ENCODE measurements around the gene NRGN. TPM values are rescaled to one million over a fixed set of nuclear protein-coding genes. Genes with fewer than 3 reads are reported as not detected.

Gene NRGN
- total and polyA plus RNA-seq, 4 donors = 0.51 to 1.7 (median 1.6) TPM; not detected in 1

- H3K9ac ChIP-seq (ENCODE audit: low read depth in 1 of 2, low read length in 2 of 2) = no peak overlapping the region
- WGBS = 84% methylated on average over 2 of the region's 2 CpGs
- H3K9me3 ChIP-seq (ENCODE audit: control insufficient read depth in 4 of 4, low read length in 3 of 4) = no peaks in the 10 kb centered on the region
- peaks cover 0 to 6% (median 1%) of the 10 kb centered on the region in 4 donors for H3K27me3 ChIP-seq (ENCODE audit: control insufficient read depth in 4 of 4, insufficient read depth in 4 of 4, low read length in 3 of 4)
- H3K36me3 ChIP-seq (ENCODE audit: control insufficient read depth in 4 of 4, insufficient read depth in 3 of 4, low read depth in 1 of 4, low read length in 3 of 4) = no peaks in the 10 kb centered on the region
- H3K4me3 ChIP-seq (ENCODE audit: low read depth in 1 of 3, low read length in 3 of 3) = no peak overlapping the region
- no peak for DNase-seq (ENCODE audit: low spot score)
- H3K27ac ChIP-seq (ENCODE audit: low read depth in 1 of 2, low read length in 2 of 2) = no peak overlapping the region
- peaks cover 0 to 7% (median 4%) of the 10 kb centered on the region in 4 donors for H3K4me1 ChIP-seq (ENCODE audit: control insufficient read depth in 4 of 4, insufficient read depth in 4 of 4, low read length in 3 of 4)
- no peak for TF ChIP-seq ZBTB33 (IDR thresholded peaks at IDR 0.05)
- TF ChIP-seq RXRA (IDR thresholded peaks at IDR 0.05) = no peak
- TF ChIP-seq TAF1 (conservative IDR thresholded peaks at IDR 0.05) = no peak
- TF ChIP-seq YY1 (IDR thresholded peaks at IDR 0.05) = no peak
- no peak for TF ChIP-seq EGR1 (IDR thresholded peaks at IDR 0.05; ENCODE audit: low read depth in 2 of 2)
- no peak for TF ChIP-seq ATF3 (IDR thresholded peaks at IDR 0.05)
- TF ChIP-seq RAD21 (IDR thresholded peaks at IDR 0.05) = no peak
- TF ChIP-seq REST (IDR thresholded peaks at IDR 0.05) = no peak
- no peak for TF ChIP-seq FOXA1 (IDR thresholded peaks at IDR 0.05)
- TF ChIP-seq SP1 (IDR thresholded peaks at IDR 0.05) = no peak
- TF ChIP-seq CTCF (IDR thresholded peaks at IDR 0.05; ENCODE audit: low read depth, low read length, missing input control) = no peak
- no peak for TF ChIP-seq FOXA2 (IDR thresholded peaks at IDR 0.05)
- no peak for TF ChIP-seq GABPA (IDR thresholded peaks at IDR 0.05 in 1 of 2, conservative IDR thresholded peaks at IDR 0.05 in 1 of 2)
- TF ChIP-seq JUND (IDR thresholded peaks at IDR 0.05) = no peak
- no peak for TF ChIP-seq NR2F2 (IDR thresholded peaks at IDR 0.05)
- no peak for TF ChIP-seq HNF4G (IDR thresholded peaks at IDR 0.05)
- TF ChIP-seq HNF4A (conservative IDR thresholded peaks at IDR 0.05) = no peak
- no peak for TF ChIP-seq MAX (IDR thresholded peaks at IDR 0.05)
Observed at GRCh38 chr11:124728134-124728533, 11.6 kb upstream of the NRGN start.

All from liver (tissue), 9 donors.